Trophoblast cell (in vitro differentiated cells and primary cell): ENCODE measurements around the gene PDE6G.

ENCODE experiments used
- DNase-seq, 2 donors: peaks; one replicate each; pipeline ENCODE4 v3.0.0-alpha.2; 2016
- H2AFZ ChIP-seq: 2 replicates; pipeline ENCODE4 v1.6.1; 2013; ENCODE audit warnings: low read length, moderate library complexity, mild to moderate bottlenecking; ENCODE audit not compliant: insufficient read depth, poor library complexity
- H2AK5ac ChIP-seq: 2 replicates; pipeline ENCODE4 v1.6.1; 2013; ENCODE audit warnings: mild to moderate bottlenecking, low read length
- H2BK120ac ChIP-seq: 2 replicates; pipeline ENCODE4 v1.6.1; 2013; ENCODE audit warnings: low read length, mild to moderate bottlenecking, moderate library complexity; ENCODE audit not compliant: insufficient read depth, poor library complexity
- H2BK12ac ChIP-seq: 2 replicates; pipeline ENCODE4 v1.6.1; 2013; ENCODE audit warnings: mild to moderate bottlenecking, low read length, moderate library complexity
- H2BK5ac ChIP-seq: 2 replicates; pipeline ENCODE4 v1.6.1; 2013; ENCODE audit warnings: low read length, low read depth, moderate library complexity, mild to moderate bottlenecking; ENCODE audit not compliant: poor library complexity
- H3K14ac ChIP-seq: 2 replicates; pipeline ENCODE4 v1.6.1; 2013; ENCODE audit warnings: mild to moderate bottlenecking, low read length
- H3K18ac ChIP-seq: 2 replicates; pipeline ENCODE4 v1.6.1; 2013; ENCODE audit warnings: mild to moderate bottlenecking, low read length
- H3K23ac ChIP-seq: 2 replicates; pipeline ENCODE4 v1.6.1; 2013; ENCODE audit warnings: low read length
- H3K27ac ChIP-seq: 2 replicates; pipeline ENCODE4 v1.5.1; 2013; ENCODE audit warnings: low read depth, mild to moderate bottlenecking, inconsistent platforms, low read length, moderate library complexity
- H3K27me3 ChIP-seq: 2 replicates; pipeline ENCODE4 v1.6.1; 2013; ENCODE audit warnings: inconsistent platforms, mild to moderate bottlenecking, low read length, moderate library complexity; ENCODE audit not compliant: insufficient read depth
- H3K36me3 ChIP-seq, 2 experiments: 1 replicate in 1 of 2; 2 replicates in 1 of 2; pipeline ENCODE4 v1.6.1; 2013; ENCODE audit warnings: low read length in 2 of 2, mild to moderate bottlenecking in 2 of 2, moderate library complexity in 1 of 2; ENCODE audit not compliant: insufficient read depth in 2 of 2, control insufficient read depth in 1 of 2
- H3K4ac ChIP-seq: 2 replicates; pipeline ENCODE4 v1.6.1; 2013; ENCODE audit warnings: low read depth, mild to moderate bottlenecking, low read length, moderate library complexity
- H3K4me1 ChIP-seq, 2 experiments: 1 replicate in 1 of 2; 2 replicates in 1 of 2; pipeline ENCODE4 v1.6.1; 2013; ENCODE audit warnings: low read length in 2 of 2, mild to moderate bottlenecking in 2 of 2, moderate library complexity in 1 of 2; ENCODE audit not compliant: insufficient read depth in 2 of 2, control insufficient read depth in 1 of 2
- H3K4me2 ChIP-seq: 2 replicates; pipeline ENCODE4 v1.6.1; 2013; ENCODE audit warnings: inconsistent platforms, mild to moderate bottlenecking, low read length, moderate library complexity
- H3K4me3 ChIP-seq: 2 replicates; pipeline ENCODE4 v1.5.1; 2013; ENCODE audit warnings: mild to moderate bottlenecking, low read depth, low read length, inconsistent platforms
- H3K79me1 ChIP-seq: one replicate; pipeline ENCODE4 v1.6.1; 2013; ENCODE audit warnings: low read length
- H3K79me2 ChIP-seq: 2 replicates; pipeline ENCODE4 v1.6.1; 2013; ENCODE audit warnings: low read length, mild to moderate bottlenecking; ENCODE audit not compliant: control insufficient read depth, insufficient read depth, poor library complexity
- H3K9ac ChIP-seq: 2 replicates; pipeline ENCODE4 v1.6.1; 2013; ENCODE audit warnings: mild to moderate bottlenecking, low read length
- H3K9me3 ChIP-seq: 2 replicates; pipeline ENCODE4 v1.6.1; 2013; ENCODE audit warnings: low read depth, mild to moderate bottlenecking, control low read depth, inconsistent platforms, low read length; ENCODE audit not compliant: insufficient read depth
- H4K12ac ChIP-seq: 2 replicates; pipeline ENCODE4 v1.6.1; 2013; ENCODE audit warnings: low read depth, mild to moderate bottlenecking, low read length, moderate library complexity
- H4K8ac ChIP-seq: 2 replicates; pipeline ENCODE4 v1.6.1; 2013; ENCODE audit warnings: low read depth, mild to moderate bottlenecking, low read length, moderate library complexity
- H4K91ac ChIP-seq: one replicate; pipeline ENCODE4 v1.6.1; 2013; ENCODE audit warnings: low read depth, mild to moderate bottlenecking, low read length, moderate library complexity
- WGBS: extraction: QIAGEN DNeasy Blood & Tissue Kit; methylation state at CpG from one replicate; pipeline ENCODE4 v1.1.7; 2013; ENCODE audit warnings: missing lambda C conversion rate; ENCODE audit not compliant: insufficient read length, insufficient coverage; ENCODE audit errors: extremely low coverage; 5-methylcytosine and 5-hydroxymethylcytosine counted together

The PDE6G gene

GRCh38 chr17:81686614-81687013 is 30.3 kb upstream of the PDE6G start:
- Histone ChIP-seq H3K79me1 (peaks cover 10% of the 10 kb centered on the region), H3K4ac (no peak overlapping the region), H4K8ac (no peak overlapping the region), H3K4me1 (peaks cover 15 to 16% of the 10 kb centered on the region in 2 experiments), H3K9ac (no peak overlapping the region), H2AK5ac (no peak overlapping the region), H3K4me2 (no peak overlapping the region), H2BK12ac (no peak overlapping the region), H3K9me3 (no peaks in the 10 kb centered on the region), H2BK5ac (no peak overlapping the region), H3K14ac (no peak overlapping the region), H3K27me3 (no peaks in the 10 kb centered on the region), H3K36me3 (peaks cover 66 to 68% of the 10 kb centered on the region in 2 experiments), H4K91ac (no peak overlapping the region), H3K27ac (no peak overlapping the region), H2AFZ (no peak overlapping the region), H3K18ac (no peak overlapping the region), H3K79me2 (peaks cover 20% of the 10 kb centered on the region), H4K12ac (no peak overlapping the region), H3K4me3 (no peak overlapping the region), H2BK120ac (no peak overlapping the region), H3K23ac (no peak overlapping the region)
- DNase-seq: no peak
- WGBS: no CpG with 5 or more reads among the region's 20 CpGs

DNA sequence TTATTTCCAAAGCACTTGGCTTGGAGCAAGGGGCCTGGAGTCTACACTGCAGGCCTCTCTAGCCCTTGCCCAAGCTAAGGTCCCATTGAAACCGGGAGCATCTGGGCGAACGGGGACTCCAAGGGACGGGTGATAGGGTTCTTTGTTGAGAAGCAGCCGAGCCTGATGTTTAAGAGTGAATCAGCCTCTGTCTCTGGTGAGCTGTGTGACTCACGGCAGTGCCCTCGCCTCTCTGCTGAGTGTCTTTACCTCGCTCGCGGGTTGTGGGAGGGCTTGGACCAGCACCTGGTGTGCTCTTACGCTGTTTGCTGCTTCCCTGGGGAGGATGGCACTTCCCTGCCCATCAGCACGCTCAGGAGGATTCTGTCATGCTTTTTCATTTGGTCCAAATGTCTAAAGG is 28.8 kb upstream of the PDE6G start:
- Histone ChIP-seq H4K8ac (no peak overlapping the region), H3K4me1 (peaks cover 15 to 16% of the 10 kb centered on the region in 2 experiments), H3K14ac (no peak overlapping the region), H3K27ac (no peak overlapping the region), H3K9ac (no peak overlapping the region), H3K27me3 (no peaks in the 10 kb centered on the region), H3K4me3 (peak overlapping the region; percentile 95), H3K4ac (peak overlapping the region; percentile 97), H3K79me1 (peaks cover 10% of the 10 kb centered on the region), H3K36me3 (peaks cover 56 to 63% of the 10 kb centered on the region in 2 experiments), H3K9me3 (no peaks in the 10 kb centered on the region), H2BK12ac (no peak overlapping the region), H3K4me2 (peak overlapping the region; percentile 79), H4K12ac (no peak overlapping the region), H3K23ac (no peak overlapping the region), H4K91ac (no peak overlapping the region), H2BK120ac (no peak overlapping the region), H2BK5ac (no peak overlapping the region), H3K18ac (no peak overlapping the region), H3K79me2 (peaks cover 20% of the 10 kb centered on the region), H2AK5ac (no peak overlapping the region), H2AFZ (no peak overlapping the region)
- WGBS: no CpG with 5 or more reads among the region's 12 CpGs
- DNase-seq: peak; percentile 68 to 77

- no peak for DNase-seq
- H2BK12ac ChIP-seq: peak overlapping the region; percentile 19
- H3K14ac ChIP-seq: peak overlapping the region; percentile 92
- peaks cover 49 to 58% of the 10 kb centered on the region in 2 experiments for H3K36me3 ChIP-seq
- peak overlapping the region; percentile 89 for H4K12ac ChIP-seq
- H3K23ac ChIP-seq: no peak overlapping the region
- WGBS: no CpG with 5 or more reads among the region's 16 CpGs
- peak overlapping the region; percentile 57 for H2BK120ac ChIP-seq
- peak overlapping the region; percentile 94 for H4K8ac ChIP-seq
- H2AK5ac ChIP-seq: peak overlapping the region; percentile 8
- no peaks in the 10 kb centered on the region for H3K9me3 ChIP-seq
- peak overlapping the region; percentile 42 for H2AFZ ChIP-seq
- H2BK5ac ChIP-seq: peak overlapping the region; percentile 83
- no peak overlapping the region for H3K27ac ChIP-seq
- peak overlapping the region; percentile 95 for H3K4me3 ChIP-seq
- H4K91ac ChIP-seq: peak overlapping the region; percentile 94
- H3K27me3 ChIP-seq: no peaks in the 10 kb centered on the region
- H3K4me2 ChIP-seq: peak overlapping the region; percentile 79
- H3K79me2 ChIP-seq: peaks cover 20% of the 10 kb centered on the region
- H3K18ac ChIP-seq: peak overlapping the region; percentile 83
- peak overlapping the region; percentile 97 for H3K4ac ChIP-seq
- H3K4me1 ChIP-seq: peaks cover 15 to 16% of the 10 kb centered on the region in 2 experiments
- peak overlapping the region; percentile 97 for H3K9ac ChIP-seq
- peaks cover 10% of the 10 kb centered on the region for H3K79me1 ChIP-seq
These were observed 28.1 kb upstream of the PDE6G start for GRCh38 chr17:81684442-81684911.

- Histone ChIP-seq H3K36me3 (peaks cover 43 to 51% of the 10 kb centered on the region in 2 experiments), H3K18ac (peak within 1 kb of the TSS; percentile 93), H3K4me1 (peaks cover 15 to 16% of the 10 kb centered on the region in 2 experiments), H3K23ac (no peak within 1 kb of the TSS), H2BK5ac (peak within 1 kb of the TSS; percentile 83), H2BK12ac (peak within 1 kb of the TSS; percentile 39), H3K4me2 (peak within 1 kb of the TSS; percentile 79), H3K4me3 (peak within 1 kb of the TSS; percentile 95), H3K14ac (peak within 1 kb of the TSS; percentile 97), H4K8ac (peak within 1 kb of the TSS; percentile 94), H3K9me3 (no peaks in the 10 kb centered on the region), H3K27me3 (no peaks in the 10 kb centered on the region), H4K12ac (peak within 1 kb of the TSS; percentile 92), H3K9ac (peak within 1 kb of the TSS; percentile 98), H4K91ac (peak within 1 kb of the TSS; percentile 94), H2AFZ (peak within 1 kb of the TSS; percentile 87), H3K79me2 (peaks cover 20% of the 10 kb centered on the region), H3K4ac (peak within 1 kb of the TSS; percentile 97), H2AK5ac (peak within 1 kb of the TSS; percentile 85), H3K79me1 (peaks cover 10% of the 10 kb centered on the region), H2BK120ac (peak within 1 kb of the TSS; percentile 87), H3K27ac (peak within 1 kb of the TSS; percentile 32)
- WGBS: no CpG with 5 or more reads among the region's 112 CpGs
- DNase-seq: peak; percentile 99 to 100
These were observed 27.5 kb upstream of the PDE6G start, which contains the start of the genes ARL16 and HGS for GRCh38 chr17:81683584-81684441. Gene ARL16 (minus strand): TSS chr17:81683797. CDS start chr17:81683753, 44 bp downstream. Gene HGS (plus strand): TSS chr17:81684011. CDS start chr17:81684067, 56 bp downstream.
